ENCODE data around the gene TMEM114.

TMEM114 gene

DNA sequence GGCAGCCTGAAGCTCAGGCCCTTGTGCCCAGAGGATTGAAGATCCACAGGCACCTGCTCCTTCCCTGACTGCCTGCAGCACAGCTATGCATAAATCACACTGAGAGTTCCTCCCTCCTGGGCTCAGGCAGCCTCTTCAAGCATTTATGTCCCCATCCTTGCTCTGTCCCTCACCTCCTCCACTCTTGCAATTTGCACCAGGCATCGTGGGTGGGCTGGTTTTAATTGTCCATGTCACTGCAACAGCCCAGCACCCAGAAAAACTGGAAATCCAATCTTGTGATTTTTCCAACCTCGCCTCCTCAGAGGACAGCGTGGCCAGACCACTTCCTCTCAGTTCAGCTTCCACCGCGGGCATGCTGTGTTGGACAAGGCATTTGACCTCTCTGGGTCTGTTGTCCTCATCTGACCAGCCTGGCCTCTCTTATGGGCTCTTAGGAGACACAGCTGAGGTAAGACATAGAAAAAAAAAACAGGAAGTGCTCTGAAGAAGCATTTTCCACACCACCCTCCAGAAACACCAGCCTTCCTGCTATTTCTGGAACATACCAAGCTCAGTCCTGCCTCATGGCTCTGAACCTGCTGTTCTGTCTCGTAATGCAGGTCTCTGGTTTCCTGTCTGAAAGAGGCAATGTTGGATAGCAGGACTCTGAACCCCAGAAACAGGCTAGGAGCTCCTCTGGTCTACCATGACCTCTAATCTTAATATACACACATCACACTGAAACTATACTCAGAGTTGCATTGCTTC is 8.3 kb downstream of the TMEM114 start:
- DNase-seq (ENCODE audit: low spot score), result no peak
- no peak overlapping the region for H3K27ac ChIP-seq
- ChIA-PET CTCF (no interaction called here), POLR2A (ENCODE audit: low non-redundant PET) (no interaction called here)
- TF ChIP-seq, protein P1, sequence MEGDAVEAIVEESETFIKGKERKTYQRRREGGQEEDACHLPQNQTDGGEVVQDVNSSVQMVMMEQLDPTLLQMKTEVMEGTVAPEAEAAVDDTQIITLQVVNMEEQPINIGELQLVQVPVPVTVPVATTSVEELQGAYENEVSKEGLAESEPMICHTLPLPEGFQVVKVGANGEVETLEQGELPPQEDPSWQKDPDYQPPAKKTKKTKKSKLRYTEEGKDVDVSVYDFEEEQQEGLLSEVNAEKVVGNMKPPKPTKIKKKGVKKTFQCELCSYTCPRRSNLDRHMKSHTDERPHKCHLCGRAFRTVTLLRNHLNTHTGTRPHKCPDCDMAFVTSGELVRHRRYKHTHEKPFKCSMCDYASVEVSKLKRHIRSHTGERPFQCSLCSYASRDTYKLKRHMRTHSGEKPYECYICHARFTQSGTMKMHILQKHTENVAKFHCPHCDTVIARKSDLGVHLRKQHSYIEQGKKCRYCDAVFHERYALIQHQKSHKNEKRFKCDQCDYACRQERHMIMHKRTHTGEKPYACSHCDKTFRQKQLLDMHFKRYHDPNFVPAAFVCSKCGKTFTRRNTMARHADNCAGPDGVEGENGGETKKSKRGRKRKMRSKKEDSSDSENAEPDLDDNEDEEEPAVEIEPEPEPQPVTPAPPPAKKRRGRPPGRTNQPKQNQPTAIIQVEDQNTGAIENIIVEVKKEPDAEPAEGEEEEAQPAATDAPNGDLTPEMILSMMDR (conservative IDR thresholded peaks at IDR 0.05; ENCODE audit: low read depth), result no peak

DNA sequence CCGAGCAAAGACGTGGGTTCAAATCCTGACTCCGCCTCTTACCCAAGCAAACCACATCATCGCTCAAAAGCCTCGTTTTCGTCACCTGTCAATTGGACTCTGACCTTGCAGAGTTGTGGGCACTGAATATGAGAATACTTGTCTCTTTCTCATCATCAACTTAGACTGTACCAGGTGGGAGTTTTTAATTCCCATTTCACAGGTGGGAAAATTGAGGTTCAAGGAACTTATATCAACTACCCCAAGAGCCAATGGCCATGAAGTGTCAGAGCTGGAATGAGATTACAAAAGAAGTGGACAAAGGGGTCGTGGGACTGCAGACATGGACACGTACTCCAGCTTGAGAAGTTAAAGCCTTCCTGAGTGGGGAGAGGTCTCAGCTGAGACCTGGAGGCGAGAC is 10.8 kb downstream of the TMEM114 start:
- TF ChIP-seq, protein P1 (conservative IDR thresholded peaks at IDR 0.05; ENCODE audit: low read depth), result no peak
- ChIA-PET CTCF (interaction anchor here (0.6 kb wide), 1 partner anchor 106 kb away, joined by 3 read pairs; no protein-coding TSS in a partner anchor), POLR2A (ENCODE audit: low non-redundant PET) (no interaction called here)
- DNase-seq (ENCODE audit: low spot score), result no peak
- H3K27ac ChIP-seq, result no peak overlapping the region

DNA sequence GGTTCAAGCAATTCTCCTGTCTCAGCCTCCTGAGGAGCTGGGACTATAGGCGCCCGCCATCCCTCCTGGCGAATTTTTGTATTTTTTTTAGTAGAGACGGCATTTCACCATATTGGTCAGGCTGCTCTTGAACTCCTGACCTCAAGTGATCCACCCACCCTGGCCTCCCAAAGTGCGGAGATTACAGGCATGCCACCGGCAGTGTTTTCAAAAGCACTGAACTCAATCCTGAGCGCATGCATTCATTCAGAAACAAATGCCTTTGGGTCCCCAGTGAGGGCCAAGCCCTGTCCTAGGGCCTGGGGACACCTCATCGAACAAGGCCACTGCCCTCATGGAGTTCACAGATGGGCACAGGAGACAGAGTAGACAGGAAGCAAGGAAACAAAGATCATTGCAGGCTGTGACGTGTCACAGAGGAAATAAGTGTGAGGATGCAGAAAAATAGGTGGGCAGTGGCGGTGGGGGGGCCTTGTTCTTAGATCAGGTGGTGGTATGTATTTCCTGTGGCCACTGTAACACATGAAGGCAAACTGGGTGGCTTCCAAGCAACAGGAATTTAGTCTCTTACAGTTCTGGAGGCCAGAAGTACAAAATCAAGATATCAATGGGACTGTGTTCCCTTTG is 12.5 kb downstream of the TMEM114 start:
- H3K27ac ChIP-seq, result no peak overlapping the region
- ChIA-PET CTCF (no interaction called here), POLR2A (ENCODE audit: low non-redundant PET) (no interaction called here)
- TF ChIP-seq, protein P1 (conservative IDR thresholded peaks at IDR 0.05; ENCODE audit: low read depth), result no peak
- DNase-seq (ENCODE audit: low spot score), result no peak

DNA sequence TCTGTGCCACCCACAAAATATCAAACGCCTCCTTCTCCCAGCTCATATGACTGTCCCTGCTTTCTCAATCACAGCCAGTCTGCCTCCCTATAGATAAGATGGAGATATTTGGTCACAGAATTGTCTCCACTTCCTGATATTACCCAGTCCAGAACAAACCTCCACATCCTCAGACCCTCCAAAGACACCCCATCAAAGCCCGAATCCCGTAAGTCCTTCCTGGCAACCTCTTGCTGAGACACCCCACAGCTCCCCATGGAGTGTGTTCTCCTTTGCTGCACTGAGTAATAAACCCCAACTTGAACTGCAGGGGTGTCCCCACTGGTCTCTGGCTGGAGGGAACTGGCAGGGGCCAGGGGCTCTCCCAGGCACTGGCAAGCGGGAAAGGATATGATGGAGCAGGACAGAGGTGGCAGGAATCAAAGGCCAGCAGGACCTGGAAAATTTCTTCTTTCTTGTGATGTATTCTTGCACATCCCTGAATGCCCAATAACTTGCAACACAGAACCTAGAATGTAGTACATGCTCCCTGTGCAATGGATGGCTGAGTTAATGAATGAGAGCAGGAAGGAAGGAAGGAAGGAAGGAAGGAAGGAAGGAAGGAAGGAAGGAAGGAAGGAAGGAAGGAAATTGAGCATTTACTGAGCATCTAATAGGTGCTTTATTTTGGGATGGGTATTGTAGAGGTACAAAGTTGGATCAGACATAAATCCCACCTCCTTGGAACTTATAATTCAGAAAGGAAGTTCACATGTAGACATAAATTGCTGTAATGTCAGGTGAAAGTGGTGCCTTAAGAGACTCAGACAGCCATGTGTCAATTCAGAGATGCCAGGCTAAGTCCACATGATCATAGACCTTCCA is 13.9 kb downstream of the TMEM114 start:
- TF ChIP-seq, protein P1 (conservative IDR thresholded peaks at IDR 0.05; ENCODE audit: low read depth), result no peak
- CTCF ChIA-PET, result interaction anchor here (0.5 kb wide), 1 partner anchor 10 kb away, joined by 3 read pairs; no protein-coding TSS in a partner anchor
- H3K27ac ChIP-seq, result no peak overlapping the region
- no peak for DNase-seq (ENCODE audit: low spot score)
- POLR2A ChIA-PET (ENCODE audit: low non-redundant PET), result no interaction called here

DNA sequence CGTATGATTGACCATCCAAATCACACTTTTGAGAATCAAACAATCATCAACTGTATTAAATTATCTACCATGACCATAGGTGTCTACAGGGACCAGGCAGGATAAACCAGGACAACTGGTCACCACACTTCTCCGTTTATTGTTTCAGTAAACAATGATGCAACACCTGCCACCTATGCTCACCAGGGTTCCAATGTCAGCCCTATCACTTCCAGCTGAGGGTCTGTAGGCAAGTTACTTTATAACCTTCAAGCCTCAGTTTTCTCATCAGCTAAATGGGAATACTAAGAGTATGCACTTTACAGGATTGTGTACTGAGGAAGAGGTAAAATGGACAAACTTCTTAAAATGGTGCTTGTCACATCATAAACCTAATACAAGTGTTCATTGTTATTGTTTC is 14.9 kb downstream of the TMEM114 start:
- CTCF ChIA-PET, result no interaction called here
- TF ChIP-seq, protein P1 (conservative IDR thresholded peaks at IDR 0.05; ENCODE audit: low read depth), result no peak
- POLR2A ChIA-PET (ENCODE audit: low non-redundant PET), result no interaction called here
- H3K27ac ChIP-seq, result no peak overlapping the region
- DNase-seq (ENCODE audit: low spot score), result no peak
